HepG2 (cell line): ENCODE data around the gene SLC22A5. TPM values are rescaled to one million over a fixed set of nuclear protein-coding genes. Genes with fewer than 3 reads are reported as not detected.
A peak's percentile ranks its signal among the peaks of the same experiment; 100 is the strongest.

Experiments
- ARNT2 ChIP-seq: sonication (generic); formaldehyde crosslinking; IDR thresholded peaks from 2 replicates; pipeline ENCODE4 v1.8.0; 2022; ENCODE audit warnings: mild to moderate bottlenecking, low read depth, missing genetic modification reagents, moderate library complexity
- ASH2L ChIP-seq: fragments of 300-600, 200-600 bp; sonication (generic); IDR thresholded peaks from 2 replicates; pipeline ENCODE4 v1.7.0; 2017; ENCODE audit warnings: low read depth, mild to moderate bottlenecking, moderate library complexity, mixed read lengths, low read length; ENCODE audit not compliant: insufficient read length
- ATF7-NPFF ChIP-seq: sonication (generic); formaldehyde crosslinking; IDR thresholded peaks from 2 replicates; pipeline ENCODE4 v1.8.1; 2023; ENCODE audit warnings: mild to moderate bottlenecking, low read depth, missing genetic modification reagents, moderate library complexity
- CCAR2 ChIP-seq: fragments of 200-400 bp; formaldehyde crosslinking; optimal IDR thresholded peaks from 2 replicates; pipeline ENCODE3; 2018; ENCODE audit warnings: low read depth, mild to moderate bottlenecking, low read length, moderate library complexity
- DNMT3B ChIP-seq: conservative IDR thresholded peaks from 2 replicates; pipeline ENCODE4 v1.6.1; 2016; ENCODE audit warnings: missing biosample characterization, control low read depth
- E2F1 ChIP-seq: sonication (generic); formaldehyde crosslinking; IDR thresholded peaks from 2 replicates; pipeline ENCODE4 v1.5.0; 2020; ENCODE audit warnings: missing genetic modification reagents
- ETS1 ChIP-seq: sonication (generic); formaldehyde crosslinking; IDR thresholded peaks from 2 replicates; pipeline ENCODE4 v1.4.0; 2020; ENCODE audit warnings: missing genetic modification reagents
- GATAD2A ChIP-seq: IDR thresholded peaks from 2 replicates; pipeline ENCODE4 v1.6.1; 2016
- KAT7 ChIP-seq: IDR thresholded peaks from 2 replicates; pipeline ENCODE4 v1.6.1; 2018; ENCODE audit warnings: borderline replicate concordance, missing compliant biosample characterization
- KIAA2018 ChIP-seq: sonication (generic); formaldehyde crosslinking; IDR thresholded peaks from 2 replicates; pipeline ENCODE4 v1.5.0; 2020; ENCODE audit warnings: mild to moderate bottlenecking, missing genetic modification reagents, borderline replicate concordance
- NAIF1 ChIP-seq: sonication (generic); formaldehyde crosslinking; IDR thresholded peaks from 2 replicates; pipeline ENCODE4 v1.5.0; 2020; ENCODE audit warnings: mild to moderate bottlenecking, missing genetic modification reagents, borderline replicate concordance
- POLR2AphosphoS2 ChIP-seq: IDR thresholded peaks from 2 replicates; pipeline ENCODE4 v1.6.1; 2011; ENCODE audit warnings: low read depth, low read length, improper control_type of control experiment
- SCMH1 ChIP-seq: sonication (generic); formaldehyde crosslinking; IDR thresholded peaks from 2 replicates; pipeline ENCODE4 v1.9.0; 2021; ENCODE audit warnings: missing genetic modification reagents, mild to moderate bottlenecking, borderline replicate concordance
- SRSF1 ChIP-seq: fragments of 200-400 bp; formaldehyde crosslinking; optimal IDR thresholded peaks from 2 replicates; pipeline ENCODE3; 2017; ENCODE audit warnings: mild to moderate bottlenecking, low read depth, low read length, moderate library complexity
- TBX2 ChIP-seq: sonication (generic); formaldehyde crosslinking; IDR thresholded peaks from 2 replicates; pipeline ENCODE4 v1.5.0; 2020; ENCODE audit warnings: missing genetic modification reagents, mild to moderate bottlenecking, borderline replicate concordance
- ZNF616 ChIP-seq: sonication (generic); formaldehyde crosslinking; IDR thresholded peaks from 2 replicates; pipeline ENCODE4 v1.5.0; 2020; ENCODE audit warnings: low read depth, mild to moderate bottlenecking, missing genetic modification reagents
- ZNF766 ChIP-seq: sonication (generic); formaldehyde crosslinking; IDR thresholded peaks from 2 replicates; pipeline ENCODE4 v1.5.0; 2020; ENCODE audit warnings: missing genetic modification reagents, borderline replicate concordance
- ZNF878 ChIP-seq: sonication (generic); formaldehyde crosslinking; IDR thresholded peaks from 2 replicates; pipeline ENCODE4 v1.8.1; 2023; ENCODE audit warnings: mild to moderate bottlenecking, missing genetic modification reagents, moderate library complexity
- polyA plus RNA-seq, 8 experiments: library from polyadenylated mRNA; depleted of rRNA in 3 of 8; stranded (reverse) in 7 of 8; unstranded in 1 of 8; fragments of >200 nt; fragmentation: Illumina TruSeq in 4 of 8; extraction: Trizol in 4 of 8; gene quantifications; 2 replicates each; pipeline versions ENCODE4 v1.2.1 to v1.2.3, GENCODE V29; 2011 to 2016; ENCODE audit warnings: low read depth in 4 of 8, missing spikeins in 1 of 8, mixed read lengths in 1 of 8; ENCODE audit not compliant: insufficient read depth in 1 of 8
- total RNA-seq, 5 experiments: library from RNA; depleted of rRNA; stranded (reverse); fragments of >200 nt; fragmentation: Illumina TruSeq; extraction: Trizol; gene quantifications; 2 replicates each; pipeline ENCODE4 v1.2.3, GENCODE V29; 2016; ENCODE audit warnings: low read depth in 1 of 5

SLC22A5 gene
- total and polyA plus RNA-seq, 2 of the 13 experiments (the other 11 are each of a cell fraction or from before 2014, with no cell fraction given): 7.1 to 15.1 TPM

- TF ChIP-seq ATF7-NPFF (CRISPR knock-in tag): peak; percentile 64
- peak; percentile 83 for TF ChIP-seq ASH2L
- TF ChIP-seq SRSF1: peak; percentile 19
- no peak for TF ChIP-seq POLR2AphosphoS2
- TF ChIP-seq ETS1 (CRISPR knock-in tag): peak; percentile 57; the same call in 1 of the 2 replicates
- TF ChIP-seq ZNF616 (CRISPR knock-in tag): peak; percentile 37; the same call in 1 of the 2 replicates
- TF ChIP-seq KIAA2018 (CRISPR knock-in tag): no peak
- peak; percentile 38; the same call in 1 of the 2 replicates for TF ChIP-seq ZNF878
- peak; percentile 92 for TF ChIP-seq ARNT2 (CRISPR knock-in tag)
- no peak for TF ChIP-seq SCMH1
- TF ChIP-seq ZNF766 (CRISPR knock-in tag): peak; percentile 35; the same call in 1 of the 2 replicates
- no peak for TF ChIP-seq DNMT3B (CRISPR knock-in tag)
- no peak for TF ChIP-seq NAIF1 (CRISPR knock-in tag)
- TF ChIP-seq GATAD2A (CRISPR knock-in tag): peak; percentile 30; the same call in 1 of the 2 replicates
- TF ChIP-seq TBX2 (CRISPR knock-in tag): peak; percentile 52; the same call in 1 of the 2 replicates
- peak; percentile 56; the same call in 1 of the 2 replicates for TF ChIP-seq E2F1
- TF ChIP-seq CCAR2: no peak
- 0 out of 2 replicates have a peak, but pooled peaks have one; percentile 24 for TF ChIP-seq KAT7
Observed at GRCh38 chr5:132410451-132411303, 41.2 kb downstream of the SLC22A5 start (continued).
